Kidney capillary endothelial cell (primary cell): Measurements from ENCODE around the gene HHATL.
"Not testable (repeated sequence)": the region's sequence is repeated elsewhere in the genome, so short reads cannot be mapped to it uniquely, and the experiment has no call there.

ENCODE experiments used
- DNase-seq: peaks from one replicate; pipeline ENCODE4 v3.0.0-alpha.2; 2018; ENCODE audit warnings: low spot score

Gene HHATL

GRCh38 chr3:42734263-42734860, 31.8 kb upstream of the HHATL start:
- DNase-seq = no peak

- DNase-seq = no peak
Observed at GRCh38 chr3:42733501-42734262, 31.1 kb upstream of the HHATL start.

- no peak for DNase-seq
Observed at GRCh38 chr3:42732829-42733459, 30.3 kb upstream of the HHATL start.

- no peak for DNase-seq
Observed at GRCh38 chr3:42732196-42732828, 29.7 kb upstream of the HHATL start.

- DNase-seq = no peak
Observed at GRCh38 chr3:42731476-42732195, 29.0 kb upstream of the HHATL start.

- no peak for DNase-seq
Observed at GRCh38 chr3:42730706-42731420, 28.3 kb upstream of the HHATL start.

GRCh38 chr3:42730294-42730693, 27.7 kb upstream of the HHATL start:
- no peak for DNase-seq

GRCh38 chr3:42729404-42730145, 27.0 kb upstream of the HHATL start:
- DNase-seq = no peak

GRCh38 chr3:42728668-42729364, 26.2 kb upstream of the HHATL start:
- DNase-seq = no peak

GRCh38 chr3:42728056-42728455, 25.5 kb upstream of the HHATL start:
- DNase-seq = no peak

GRCh38 chr3:42725454-42725853, 22.9 kb upstream of the HHATL start:
- no peak for DNase-seq

GRCh38 chr3:42723219-42723618, 20.6 kb upstream of the HHATL start:
- DNase-seq = no peak

GRCh38 chr3:42722442-42722841, 19.8 kb upstream of the HHATL start:
- not testable (repeated sequence) for DNase-seq

GRCh38 chr3:42721690-42722089, 19.1 kb upstream of the HHATL start:
- DNase-seq = no peak

- DNase-seq = no peak
Observed at GRCh38 chr3:42720126-42720525, 17.5 kb upstream of the HHATL start.

- no peak for DNase-seq
Observed at GRCh38 chr3:42719002-42719401, 16.4 kb upstream of the HHATL start.

- no peak for DNase-seq
Observed at GRCh38 chr3:42718338-42718737, 15.7 kb upstream of the HHATL start.

- no peak for DNase-seq
Observed at GRCh38 chr3:42717306-42717705, 14.7 kb upstream of the HHATL start.

GRCh38 chr3:42714171-42714852, 11.7 kb upstream of the HHATL start:
- DNase-seq = no peak

- no peak for DNase-seq
Observed at GRCh38 chr3:42713747-42714146, 11.1 kb upstream of the HHATL start.
